Ishikawa (cell line): Measurements from ENCODE around the gene PRUNE2.

ENCODE experiments used
- CREB1 ChIP-seq: IDR thresholded peaks from 2 replicates; pipeline ENCODE4 v1.6.1; 2012; ENCODE audit warnings: low read depth
- TCF12 ChIP-seq: IDR thresholded peaks from 2 replicates; pipeline ENCODE4 v1.6.1; 2012; ENCODE audit warnings: low read depth
- TEAD4 ChIP-seq: IDR thresholded peaks from 2 replicates; pipeline ENCODE4 v1.6.1; 2012
- TF ChIP-seq, protein P1 (sequence below): IDR thresholded peaks from 2 replicates; pipeline ENCODE4 v1.6.1; 2012; ENCODE audit warnings: low read depth, mild to moderate bottlenecking

DNA sequence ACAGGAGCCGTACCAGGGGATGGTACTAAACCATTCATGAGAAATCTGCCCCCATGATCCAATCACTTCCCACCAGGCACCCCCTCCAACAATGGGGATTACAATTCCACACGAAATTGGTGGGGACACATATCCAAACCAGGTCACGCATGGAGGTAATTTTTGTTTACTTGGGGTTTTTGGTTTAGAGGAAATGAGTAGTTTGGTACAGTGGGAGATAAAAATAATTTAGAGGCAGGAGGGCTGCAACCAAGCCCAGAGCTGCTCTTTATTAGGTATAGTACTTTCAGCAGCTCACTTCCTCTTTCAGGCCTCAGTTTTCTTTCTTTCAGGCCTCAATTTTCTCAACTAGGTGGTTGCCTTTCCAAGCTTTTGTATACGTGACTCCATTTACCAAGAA lies 23.2 kb downstream of the PRUNE2 start:
- no peak for TF ChIP-seq TEAD4
- no peak for TF ChIP-seq CREB1
- no peak for TF ChIP-seq TCF12
- TF ChIP-seq, protein P1, sequence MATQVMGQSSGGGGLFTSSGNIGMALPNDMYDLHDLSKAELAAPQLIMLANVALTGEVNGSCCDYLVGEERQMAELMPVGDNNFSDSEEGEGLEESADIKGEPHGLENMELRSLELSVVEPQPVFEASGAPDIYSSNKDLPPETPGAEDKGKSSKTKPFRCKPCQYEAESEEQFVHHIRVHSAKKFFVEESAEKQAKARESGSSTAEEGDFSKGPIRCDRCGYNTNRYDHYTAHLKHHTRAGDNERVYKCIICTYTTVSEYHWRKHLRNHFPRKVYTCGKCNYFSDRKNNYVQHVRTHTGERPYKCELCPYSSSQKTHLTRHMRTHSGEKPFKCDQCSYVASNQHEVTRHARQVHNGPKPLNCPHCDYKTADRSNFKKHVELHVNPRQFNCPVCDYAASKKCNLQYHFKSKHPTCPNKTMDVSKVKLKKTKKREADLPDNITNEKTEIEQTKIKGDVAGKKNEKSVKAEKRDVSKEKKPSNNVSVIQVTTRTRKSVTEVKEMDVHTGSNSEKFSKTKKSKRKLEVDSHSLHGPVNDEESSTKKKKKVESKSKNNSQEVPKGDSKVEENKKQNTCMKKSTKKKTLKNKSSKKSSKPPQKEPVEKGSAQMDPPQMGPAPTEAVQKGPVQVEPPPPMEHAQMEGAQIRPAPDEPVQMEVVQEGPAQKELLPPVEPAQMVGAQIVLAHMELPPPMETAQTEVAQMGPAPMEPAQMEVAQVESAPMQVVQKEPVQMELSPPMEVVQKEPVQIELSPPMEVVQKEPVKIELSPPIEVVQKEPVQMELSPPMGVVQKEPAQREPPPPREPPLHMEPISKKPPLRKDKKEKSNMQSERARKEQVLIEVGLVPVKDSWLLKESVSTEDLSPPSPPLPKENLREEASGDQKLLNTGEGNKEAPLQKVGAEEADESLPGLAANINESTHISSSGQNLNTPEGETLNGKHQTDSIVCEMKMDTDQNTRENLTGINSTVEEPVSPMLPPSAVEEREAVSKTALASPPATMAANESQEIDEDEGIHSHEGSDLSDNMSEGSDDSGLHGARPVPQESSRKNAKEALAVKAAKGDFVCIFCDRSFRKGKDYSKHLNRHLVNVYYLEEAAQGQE: no peak
